Eye (tissue), 1 donor: ENCODE measurements around the gene IFNK.
A peak's percentile ranks its signal among the peaks of the same experiment; 100 is the strongest.
"Not testable (repeated sequence)": the region's sequence is repeated elsewhere in the genome, so short reads cannot be mapped to it uniquely, and the experiment has no call there.

Source experiments
- DNase-seq: peaks from one replicate; pipeline ENCODE4 v3.0.0-alpha.2; 2015

The IFNK gene, protein sequence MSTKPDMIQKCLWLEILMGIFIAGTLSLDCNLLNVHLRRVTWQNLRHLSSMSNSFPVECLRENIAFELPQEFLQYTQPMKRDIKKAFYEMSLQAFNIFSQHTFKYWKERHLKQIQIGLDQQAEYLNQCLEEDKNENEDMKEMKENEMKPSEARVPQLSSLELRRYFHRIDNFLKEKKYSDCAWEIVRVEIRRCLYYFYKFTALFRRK

GRCh38 chr9:27524236-27524635 lies at the start of gene IFNK:
Gene IFNK, plus strand, starts transcription at chr9:27524290. Its CDS starts 47 bp downstream, at chr9:27524337.
- DNase-seq, result no peak

DNA sequence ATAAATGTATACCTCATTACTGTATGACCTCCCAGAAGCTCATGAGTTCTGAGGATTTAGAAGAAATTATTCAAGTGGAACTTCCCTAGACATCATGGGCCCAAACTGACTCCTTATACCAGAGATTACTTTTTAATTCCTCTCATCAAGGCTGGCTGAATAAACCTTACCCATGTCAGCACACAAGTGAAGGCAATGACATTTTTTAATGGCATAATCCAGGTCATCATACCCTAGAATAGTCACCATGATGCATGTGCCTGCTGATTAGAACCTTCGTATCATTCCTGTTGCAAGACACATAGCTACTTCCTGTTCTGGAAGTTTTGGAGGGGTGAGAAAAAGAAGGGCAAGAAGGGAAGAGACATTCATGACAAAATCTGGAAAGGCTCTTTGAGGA lies 49.8 kb upstream of the IFNK start:
- no peak for DNase-seq

- no peak for DNase-seq
These were observed 49.0 kb upstream of the IFNK start for GRCh38 chr9:27475057-27475595.

DNA sequence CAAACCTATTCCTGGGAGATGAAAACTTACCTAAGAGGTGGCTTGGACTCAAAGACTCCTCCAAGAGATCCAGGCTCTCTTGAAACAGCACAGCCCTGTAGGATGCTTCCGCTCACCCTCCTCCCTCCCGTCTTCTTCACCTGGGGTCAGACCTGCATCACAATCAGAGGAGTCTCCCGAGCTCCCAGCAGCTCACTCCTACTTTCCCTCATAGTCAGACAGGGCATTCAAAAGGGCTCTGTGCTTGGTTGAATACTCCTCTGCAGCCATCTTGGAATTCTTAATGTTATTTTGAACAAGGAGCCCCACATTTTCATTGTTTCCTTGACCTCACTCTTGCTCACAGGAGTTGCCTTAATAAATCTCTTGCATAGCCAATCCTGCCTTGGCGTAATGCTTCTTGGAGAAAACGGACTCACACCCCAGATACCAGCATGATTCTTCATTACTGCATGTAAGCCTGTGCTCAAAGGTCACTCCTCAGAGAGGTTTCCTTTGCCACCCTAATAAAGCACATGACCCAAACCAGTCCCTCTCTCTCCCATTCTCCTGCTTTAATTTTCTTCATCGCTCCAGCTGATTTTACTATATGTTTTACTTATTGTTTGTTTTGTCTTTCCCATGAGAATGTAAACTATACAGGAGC lies 47.1 kb upstream of the IFNK start:
- no peak for DNase-seq

- DNase-seq, result no peak
These were observed 45.8 kb upstream of the IFNK start for GRCh38 chr9:27478322-27478721.

DNA sequence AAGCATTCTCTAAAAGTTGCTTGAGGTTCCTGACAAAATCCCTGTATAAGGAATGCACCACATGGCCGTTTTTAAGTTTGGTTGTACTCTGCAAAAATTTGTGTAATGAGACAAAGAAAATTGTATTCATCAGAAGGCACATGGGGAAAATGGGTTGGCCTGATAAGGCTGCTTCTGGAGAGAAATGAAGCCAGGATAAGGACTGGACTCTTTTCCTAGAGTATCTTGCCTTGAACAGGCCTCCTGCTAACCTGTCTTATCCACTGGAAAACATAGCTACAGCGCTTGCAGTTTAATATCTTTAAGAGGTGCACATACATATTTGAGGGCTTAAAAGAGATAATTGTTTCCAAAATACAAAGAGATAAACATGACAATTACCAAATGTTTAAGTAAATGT lies 41.4 kb upstream of the IFNK start:
- no peak for DNase-seq

- no peak for DNase-seq
These were observed 40.5 kb upstream of the IFNK start for GRCh38 chr9:27483576-27483975.

- DNase-seq, result no peak
These were observed 38.9 kb upstream of the IFNK start for GRCh38 chr9:27485158-27485557.

DNA sequence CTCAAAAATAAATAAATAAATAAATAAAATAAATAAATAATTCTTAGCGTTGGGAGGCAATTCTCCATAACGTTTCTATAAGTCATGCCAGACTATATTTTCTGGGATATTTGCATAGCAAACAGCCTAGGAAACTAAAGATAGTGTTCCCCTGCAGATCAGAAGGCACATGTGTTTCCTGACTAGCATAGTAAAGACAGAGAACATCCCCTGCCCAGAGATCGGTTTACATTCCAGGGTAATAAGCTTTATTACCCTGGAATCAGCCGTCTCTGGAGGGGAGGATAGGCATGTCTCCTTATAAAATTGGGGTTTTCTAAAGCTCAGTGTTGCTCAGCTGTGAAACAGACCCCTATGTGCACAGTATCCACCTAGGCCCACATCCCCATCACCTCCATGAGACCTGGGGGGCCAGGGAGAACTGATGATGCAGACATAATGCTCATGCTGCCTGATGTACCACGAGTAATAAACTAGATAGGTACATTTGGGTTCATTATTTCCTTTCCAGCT lies 36.9 kb upstream of the IFNK start:
- DNase-seq, result no peak

- DNase-seq, result no peak
These were observed 36.2 kb upstream of the IFNK start for GRCh38 chr9:27487927-27488326.

GRCh38 chr9:27489087-27489876 lies 34.8 kb upstream of the IFNK start:
- DNase-seq, result no peak

DNA sequence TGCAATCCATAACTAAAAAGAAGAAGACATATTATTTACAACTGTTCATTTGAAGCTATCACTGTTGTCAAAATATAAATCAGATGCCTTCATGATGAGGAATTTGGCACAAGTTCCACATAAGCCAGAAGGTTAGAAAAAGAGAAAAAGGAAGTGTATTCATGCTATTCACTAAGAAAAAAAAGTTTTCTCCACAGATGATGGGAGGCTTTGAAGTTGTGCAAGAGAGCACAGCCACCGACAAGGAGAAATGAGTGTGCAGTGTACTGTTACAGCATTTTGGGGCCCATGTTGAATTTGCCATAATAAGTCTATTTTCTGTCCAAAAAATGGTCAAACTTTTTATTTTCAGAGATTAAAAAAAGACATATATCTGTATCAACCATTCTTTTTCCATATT lies 32.9 kb upstream of the IFNK start:
- DNase-seq, result no peak

DNA sequence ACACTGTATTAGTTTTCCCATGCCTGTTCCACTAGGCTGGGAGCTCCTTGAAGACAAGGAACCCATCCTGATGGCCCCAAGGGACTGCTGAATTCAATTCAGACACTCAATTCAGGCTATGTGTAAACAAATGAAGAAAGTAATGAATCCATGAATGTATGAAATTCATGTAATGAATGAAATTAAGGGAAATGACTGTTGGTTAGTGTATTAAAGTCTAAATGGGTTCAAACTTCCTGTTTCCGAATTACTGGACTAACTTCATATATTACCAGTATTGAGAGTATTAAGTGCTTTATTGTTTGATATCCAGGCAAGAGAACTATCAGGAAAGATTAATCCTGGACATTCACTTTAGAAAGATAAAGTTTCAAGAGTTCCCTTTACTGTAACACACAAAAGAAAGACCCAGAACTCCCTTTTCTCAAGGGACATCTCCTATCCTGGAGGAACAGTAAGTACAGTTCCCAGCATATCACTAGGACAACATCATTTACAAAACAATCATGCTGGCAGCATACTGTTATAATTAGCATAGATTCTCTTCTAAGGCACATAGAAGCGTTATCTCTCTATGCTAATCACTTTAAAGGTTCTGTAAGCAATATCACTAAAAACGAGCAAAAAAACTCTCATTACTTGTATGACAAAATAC lies 28.5 kb upstream of the IFNK start:
- no peak for DNase-seq

GRCh38 chr9:27496135-27496504 lies 28.0 kb upstream of the IFNK start:
- no peak for DNase-seq

DNA sequence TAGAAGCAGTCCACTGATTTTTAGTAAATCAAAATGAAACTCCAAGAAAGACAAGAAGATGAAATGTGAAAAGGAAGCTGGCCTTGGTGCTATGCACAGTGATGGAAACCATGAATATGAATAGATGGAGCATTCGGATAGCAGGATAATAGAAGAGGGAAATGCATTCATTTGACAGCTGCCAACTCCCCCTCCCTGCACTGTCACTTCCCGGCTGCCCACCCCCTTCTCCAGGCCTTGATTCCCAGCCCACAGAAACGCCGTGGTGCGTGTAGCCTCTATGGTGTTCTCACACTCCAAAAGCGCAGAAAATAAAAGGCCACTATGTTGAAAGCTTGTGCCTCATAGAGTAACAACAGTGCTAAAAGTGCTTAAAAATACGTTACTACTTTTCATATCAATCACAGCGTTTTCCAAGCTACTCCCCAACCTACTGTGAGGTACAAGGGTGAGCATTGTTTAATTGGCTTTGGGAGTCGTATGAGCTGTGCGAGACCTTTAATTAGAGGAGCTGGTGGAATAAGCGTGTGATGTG lies 26.1 kb upstream of the IFNK start:
- peak; percentile 77 for DNase-seq

DNA sequence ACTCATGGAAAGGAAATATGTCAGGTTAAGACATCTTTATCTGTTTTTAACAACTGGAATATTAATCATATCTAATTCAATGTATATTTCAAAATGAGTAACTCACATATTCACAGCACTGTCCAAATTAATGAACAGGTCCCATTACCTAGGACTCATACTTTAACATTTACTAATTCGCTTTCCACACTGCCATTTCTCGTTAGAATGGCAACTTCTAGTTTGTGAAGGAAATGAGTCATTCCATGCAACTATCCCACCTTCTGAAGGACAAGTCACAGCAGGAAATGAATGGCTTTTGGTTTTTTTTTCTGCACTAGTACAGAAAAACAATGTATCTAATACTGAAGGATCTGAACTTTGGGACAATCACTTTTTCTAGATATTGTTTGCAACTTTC lies 24.6 kb upstream of the IFNK start:
- no peak for DNase-seq

GRCh38 chr9:27500902-27501301 lies 23.2 kb upstream of the IFNK start:
- not testable (repeated sequence) for DNase-seq

- no peak for DNase-seq
These were observed 20.5 kb upstream of the IFNK start for GRCh38 chr9:27503623-27504022.

DNA sequence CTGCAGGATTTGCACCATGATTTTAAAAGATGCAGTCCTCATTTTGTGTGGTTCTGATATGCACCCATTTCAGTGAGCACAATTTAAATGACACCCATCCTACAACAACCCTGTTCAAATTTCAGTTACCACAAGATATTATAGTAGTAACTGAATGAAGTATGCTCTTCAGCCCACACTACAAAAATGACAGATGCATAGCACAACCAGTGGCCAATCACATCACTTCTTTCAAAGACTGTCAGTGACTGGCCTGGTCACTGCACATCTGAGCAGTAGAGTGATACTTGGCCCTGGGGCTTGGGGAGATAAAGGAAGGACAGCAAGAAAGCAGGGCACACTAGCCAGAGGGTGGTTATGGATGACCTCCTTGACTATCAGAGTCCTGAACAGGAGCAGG lies 19.8 kb upstream of the IFNK start:
- no peak for DNase-seq

- no peak for DNase-seq
These were observed 18.3 kb upstream of the IFNK start for GRCh38 chr9:27505744-27506161.

DNA sequence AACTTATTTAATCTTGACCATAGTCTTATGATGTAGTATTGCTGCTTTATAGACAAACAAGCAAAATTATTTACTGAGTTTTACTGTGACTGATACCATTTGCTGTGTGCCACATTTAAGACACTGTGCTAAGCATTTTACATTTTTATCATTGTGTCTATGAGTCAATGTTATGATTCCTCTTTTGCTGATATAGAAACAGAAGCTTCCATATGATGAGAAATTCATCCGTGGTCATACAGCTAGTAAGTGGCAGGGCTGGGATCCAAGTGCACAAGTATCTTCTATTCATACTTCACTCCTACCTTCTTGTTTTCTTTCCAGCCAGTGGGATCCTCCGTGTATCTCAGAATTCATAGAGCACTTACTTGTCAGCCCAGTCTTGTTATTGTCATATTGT lies 17.1 kb upstream of the IFNK start:
- DNase-seq, result no peak

DNA sequence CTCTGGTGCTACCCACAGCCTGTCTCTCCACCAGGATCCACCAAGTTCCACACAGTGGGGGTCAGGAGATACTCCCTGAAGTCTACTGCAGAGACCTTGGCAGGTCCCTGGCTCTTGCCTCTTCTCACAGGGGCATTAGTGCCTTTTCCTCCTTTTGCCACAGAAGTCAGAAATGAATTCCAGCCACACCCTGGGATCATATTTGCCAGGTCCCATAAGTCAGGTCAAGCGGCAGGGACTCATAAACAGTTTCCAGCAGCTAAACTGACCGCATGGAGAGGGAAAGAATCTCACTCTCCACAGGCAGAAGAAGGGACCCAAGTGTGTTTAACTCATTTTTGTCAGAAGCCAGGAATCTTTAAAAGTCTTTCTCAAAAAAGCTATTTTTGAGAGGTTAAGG lies 13.3 kb upstream of the IFNK start:
- no peak for DNase-seq

- DNase-seq, result no peak
These were observed 12.3 kb upstream of the IFNK start for GRCh38 chr9:27511771-27512170.
